NCI-H1930 (cell line): ENCODE results near the gene F13A1.

Experiments used
- DNase-seq, 2 experiments: peaks; one replicate each; lab custom pipeline; 2025; lab: John Stamatoyannopoulos, UW

F13A1 gene

DNA sequence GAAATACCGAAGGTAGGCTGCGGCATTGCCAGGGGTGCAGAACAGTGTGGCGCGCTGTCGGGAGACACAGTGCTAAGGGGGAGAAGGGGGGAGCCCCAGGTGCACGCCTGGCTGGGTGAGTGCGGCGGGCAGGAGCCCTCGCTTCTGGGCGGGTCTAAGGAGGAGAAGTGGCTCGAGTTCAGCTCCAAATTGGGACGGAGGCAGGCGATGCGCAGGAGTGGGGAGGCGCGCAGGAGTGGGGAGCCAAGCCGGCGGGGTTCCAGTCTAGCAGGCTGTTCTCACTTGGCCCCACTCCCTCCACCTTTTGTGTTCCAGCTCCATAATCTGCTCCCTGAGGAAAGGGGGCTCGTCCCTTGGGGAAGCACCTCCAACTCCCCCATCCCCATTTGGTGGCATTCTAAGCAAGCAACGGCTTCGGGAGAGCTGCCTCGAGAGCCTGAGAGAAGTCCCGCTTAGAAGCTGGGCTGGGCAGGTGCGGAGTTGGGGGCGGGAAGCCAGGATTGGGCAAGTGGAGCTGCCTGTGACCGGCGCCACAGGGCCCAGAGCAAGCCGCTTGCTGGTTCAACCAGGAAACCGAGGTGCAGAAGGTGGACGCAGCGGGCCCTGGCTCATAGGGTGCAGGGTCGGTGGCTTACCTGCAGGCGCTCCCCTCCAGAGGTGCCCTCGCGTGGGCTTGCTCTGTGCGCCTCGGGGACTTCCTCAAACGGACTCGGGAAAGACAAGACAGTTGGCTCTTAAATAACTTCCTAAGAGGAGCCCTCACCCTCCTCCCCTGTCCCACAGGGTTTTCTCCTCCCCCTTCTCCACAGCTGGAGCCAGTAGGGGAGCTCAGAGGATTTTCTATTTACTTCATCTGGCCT lies at the start of gene F13A1:
TSS of gene F13A1 (minus strand) at position 711 of the 860 bp plus-strand sequence. CDS start 1,998 bp downstream, outside the sequence.
- DNase-seq = no peak

DNA sequence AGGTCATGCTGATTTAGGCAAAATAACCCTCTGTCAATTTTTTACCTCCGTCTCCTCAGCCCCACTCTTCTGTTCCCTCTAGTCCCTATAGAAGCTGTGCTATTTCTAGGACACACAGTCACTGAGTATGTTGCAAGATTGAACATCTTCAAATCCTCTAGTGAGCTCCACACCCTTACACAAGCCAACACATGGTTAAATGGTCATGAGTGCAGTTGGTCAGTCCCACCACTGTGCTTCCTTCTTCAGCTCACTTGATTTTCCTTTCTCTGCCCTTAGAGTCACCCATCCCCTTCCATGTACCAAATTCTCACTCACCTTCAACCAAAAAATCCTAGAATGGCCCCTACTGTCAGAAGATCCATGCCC lies 48.2 kb upstream of the F13A1 start:
- DNase-seq = no peak

DNA sequence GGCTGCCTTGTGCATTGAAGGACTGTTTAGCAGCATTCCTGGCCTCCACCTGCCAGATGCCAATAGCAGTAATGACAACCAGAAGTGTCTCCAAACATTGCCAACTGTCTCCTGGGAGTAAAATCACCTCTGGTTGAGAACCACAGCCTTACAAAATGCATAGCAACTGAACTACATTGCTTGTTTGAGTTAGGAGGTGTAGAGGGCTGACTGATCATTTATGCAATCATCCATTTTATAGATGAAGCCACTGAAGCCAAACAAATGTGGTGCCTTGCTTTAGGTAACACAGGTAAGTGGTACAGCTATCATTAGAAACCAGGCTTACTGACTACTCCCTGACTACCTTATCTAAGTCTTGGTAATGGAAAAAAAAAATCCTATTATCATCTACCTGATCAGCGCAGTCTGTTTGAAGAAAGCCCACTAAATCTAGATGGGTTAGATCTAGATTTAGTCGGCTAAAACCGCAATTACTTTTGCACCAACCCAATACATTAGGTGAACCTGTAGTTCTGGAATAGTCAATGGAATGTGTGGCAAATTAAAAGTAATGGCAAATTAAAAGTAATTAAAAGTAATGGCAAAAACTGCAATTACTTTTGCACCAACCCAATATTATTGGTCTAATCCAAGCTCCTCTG lies 47.7 kb upstream of the F13A1 start:
- no peak for DNase-seq

GRCh38 chr6:6366803-6367202 lies 46.3 kb upstream of the F13A1 start:
- DNase-seq = no peak

DNA sequence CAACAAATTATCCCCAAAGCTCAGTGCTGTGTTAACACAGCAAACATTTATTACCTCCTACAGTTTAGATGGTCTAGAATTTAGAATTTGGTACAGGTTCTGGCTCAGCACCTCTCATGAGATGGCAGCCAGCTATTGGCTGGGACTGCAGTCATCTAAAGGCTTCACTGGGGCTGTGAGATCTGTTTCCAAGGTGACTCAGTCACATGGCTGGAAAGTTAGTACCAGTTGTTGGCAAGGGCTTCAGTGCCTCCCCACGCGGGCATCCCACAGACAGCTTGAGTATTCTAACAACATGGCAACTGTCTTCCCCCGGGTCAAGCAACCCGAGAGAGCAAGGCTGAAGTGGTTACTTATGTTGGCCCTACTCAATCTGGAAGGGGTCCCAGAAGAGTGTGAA lies 44.8 kb upstream of the F13A1 start:
- no peak for DNase-seq

- DNase-seq = no peak
Observed at GRCh38 chr6:6362056-6362840, 41.8 kb upstream of the F13A1 start.

- DNase-seq = no peak
Observed at GRCh38 chr6:6357530-6357929, 37.1 kb upstream of the F13A1 start.

DNA sequence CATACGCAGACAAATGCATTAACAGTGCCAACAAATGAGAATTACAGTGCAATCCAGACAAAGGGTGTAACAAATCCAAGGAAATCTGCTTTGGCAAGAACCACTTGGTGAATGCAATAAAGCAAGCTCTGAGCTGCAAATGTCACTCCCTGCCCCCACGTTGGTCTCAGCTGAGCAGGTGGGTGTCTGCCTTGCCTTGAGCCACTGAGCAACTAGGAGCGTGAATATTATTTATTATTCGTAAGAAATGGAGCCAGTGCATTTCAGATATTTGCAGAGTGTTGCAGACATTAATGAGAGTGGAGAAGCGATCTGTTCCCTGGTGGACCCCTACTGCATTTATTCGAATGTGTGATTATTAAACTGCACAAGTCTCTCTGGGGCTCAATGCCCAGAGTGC lies 36.6 kb upstream of the F13A1 start:
- DNase-seq = no peak

GRCh38 chr6:6352772-6353171 lies 32.3 kb upstream of the F13A1 start:
- DNase-seq = no peak

GRCh38 chr6:6351511-6352025 lies 31.1 kb upstream of the F13A1 start:
- DNase-seq = no peak

DNA sequence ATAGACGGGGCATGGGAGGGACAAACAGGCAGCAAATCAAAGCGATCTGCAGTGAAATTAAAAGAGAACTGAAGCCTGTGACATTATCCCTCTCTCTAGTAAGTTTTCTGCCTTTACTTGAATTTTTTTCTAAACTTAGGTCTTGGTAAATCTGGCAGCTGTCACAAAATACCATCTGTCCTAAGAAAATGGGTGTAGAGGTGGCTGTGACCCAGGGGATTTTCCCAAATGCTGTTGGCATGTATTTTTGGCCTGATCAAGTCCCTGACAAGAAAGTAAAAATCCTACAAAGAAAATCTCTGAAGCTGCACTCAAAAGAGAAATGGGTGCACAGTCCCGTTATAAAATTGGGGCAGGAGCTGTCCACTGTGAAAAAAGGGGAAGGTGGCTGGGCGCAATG lies 30.2 kb upstream of the F13A1 start:
- no peak for DNase-seq

DNA sequence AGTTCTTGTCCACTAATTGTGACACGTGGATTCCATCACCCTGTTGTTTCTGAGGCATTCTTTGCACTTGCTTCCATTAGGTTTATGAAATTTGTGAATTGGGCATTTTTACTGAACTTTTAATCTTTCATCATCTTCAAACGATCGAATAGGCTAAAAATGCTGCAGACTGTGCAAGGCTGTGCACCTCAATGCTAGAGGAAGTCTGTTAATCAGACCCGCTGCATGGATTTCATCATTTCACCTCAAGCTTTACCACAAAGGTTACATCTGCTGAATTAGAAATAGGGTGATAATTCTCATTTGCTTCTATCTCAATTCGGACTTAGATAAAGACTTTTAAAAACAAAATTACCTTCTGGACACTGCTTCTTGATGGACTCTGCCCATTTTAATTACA lies 27.8 kb upstream of the F13A1 start:
- DNase-seq = no peak

- DNase-seq = no peak
Observed at GRCh38 chr6:6346427-6347023, 26.1 kb upstream of the F13A1 start.

GRCh38 chr6:6333501-6333900 lies 13.0 kb upstream of the F13A1 start:
- DNase-seq = no peak

- DNase-seq = no peak
Observed at GRCh38 chr6:6332811-6333244, 12.4 kb upstream of the F13A1 start.

DNA sequence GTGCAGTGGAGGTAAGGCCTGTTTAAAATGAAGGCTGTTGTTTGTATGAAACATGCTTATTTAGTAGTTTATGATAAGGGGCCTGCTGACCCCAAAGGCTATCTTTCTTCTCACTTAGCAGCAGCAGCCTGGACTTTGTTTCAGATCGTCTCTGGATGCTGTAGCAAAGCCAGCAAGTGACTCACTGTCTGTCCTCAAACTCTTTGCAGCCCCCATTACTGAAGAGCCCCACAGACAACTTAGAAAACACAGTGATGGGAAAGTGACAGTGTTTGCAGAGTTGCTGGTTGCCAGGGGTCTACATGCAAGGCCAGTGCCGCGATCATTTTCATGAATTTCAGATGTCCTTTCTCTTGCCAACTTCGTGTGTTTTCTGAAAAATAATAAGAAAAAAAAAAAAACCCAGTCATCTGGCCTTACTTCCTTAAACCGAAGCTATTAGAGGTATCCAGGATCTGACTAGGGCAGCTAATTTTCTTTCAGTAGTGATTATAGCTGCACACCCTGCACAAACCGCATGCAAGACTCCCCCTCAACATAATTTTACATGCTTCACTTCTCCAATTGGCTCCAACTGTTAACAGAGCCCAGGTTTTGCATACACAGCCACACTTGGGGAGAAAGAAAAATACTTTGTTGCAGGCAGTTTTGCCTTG lies 11.6 kb upstream of the F13A1 start:
- DNase-seq = no peak

DNA sequence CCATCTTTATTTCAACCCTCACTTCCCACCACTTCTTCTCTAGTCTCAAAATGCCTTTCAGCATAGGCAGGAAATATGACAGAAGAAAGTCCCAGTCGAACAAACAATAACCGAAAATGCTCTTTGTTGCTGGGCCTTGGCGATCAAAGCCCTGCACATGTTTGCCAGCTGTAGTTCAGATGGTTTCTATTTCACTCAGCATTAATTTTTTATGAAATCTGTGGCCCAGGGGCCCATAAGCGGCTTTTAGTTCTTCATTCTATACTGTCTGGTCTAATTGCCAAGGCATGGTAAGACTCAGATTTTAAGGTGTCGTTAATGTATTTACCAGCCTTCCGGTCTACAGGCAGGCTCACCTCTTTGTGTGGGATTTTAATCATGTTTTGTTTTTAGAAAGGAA lies 10.9 kb upstream of the F13A1 start:
- no peak for DNase-seq

DNA sequence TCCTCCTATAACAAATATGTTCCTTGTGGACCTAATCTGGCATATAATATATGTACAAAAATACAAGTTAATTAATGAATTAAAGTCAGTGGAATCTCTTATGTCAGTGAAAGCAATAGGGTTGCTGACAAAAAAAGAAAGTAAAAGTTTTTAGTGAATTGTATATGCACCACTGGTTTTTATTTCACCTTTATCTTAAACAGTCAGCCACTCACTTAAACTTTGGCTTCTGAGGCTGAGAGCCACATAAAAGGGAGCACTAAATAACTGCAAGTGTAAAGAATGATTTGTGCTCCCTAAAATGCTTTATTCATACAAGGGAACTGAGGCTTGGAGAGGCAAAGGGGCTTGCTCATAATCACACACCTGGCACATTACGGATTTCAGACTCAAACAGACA lies 9.9 kb upstream of the F13A1 start:
- DNase-seq = no peak

GRCh38 chr6:6328451-6328850 lies 8.0 kb upstream of the F13A1 start:
- DNase-seq = no peak

- no peak for DNase-seq
Observed at GRCh38 chr6:6323352-6323751, 2.9 kb upstream of the F13A1 start.

GRCh38 chr6:6320901-6321300 lies 439 bp upstream of the F13A1 start:
- no peak for DNase-seq
